Prostate gland (tissue), 2 donors: ENCODE measurements around the gene CASP8.
"Not testable (repeated sequence)": the region's sequence is repeated elsewhere in the genome, so short reads cannot be mapped to it uniquely, and the experiment has no call there.

ENCODE experiments used
- POLR2A ChIP-seq: fragments of 450-650 bp; IDR thresholded peaks from one replicate; pipeline ENCODE4 v1.6.1; 2016; ENCODE audit warnings: antibody characterized with exemption, mild to moderate bottlenecking
- POLR2AphosphoS5 ChIP-seq: sonication (generic); formaldehyde crosslinking; IDR thresholded peaks from one replicate; pipeline ENCODE4 v1.6.1; 2017; ENCODE audit warnings: antibody characterized with exemption
- TF ChIP-seq, protein P1 (sequence below), 4 experiments: fragments of 200-600 bp in 2 of 4; fragments of 450-650 bp in 2 of 4; sonication (generic) in 2 of 4; IDR thresholded peaks; 1 replicate in 3 of 4; 2 replicates in 1 of 4; pipeline ENCODE4 v1.5.1; 2016 to 2019; ENCODE audit warnings: antibody characterized with exemption in 4 of 4, mild to moderate bottlenecking in 2 of 4, moderate library complexity in 2 of 4

- not testable (repeated sequence) for TF ChIP-seq POLR2AphosphoS5, POLR2A
- TF ChIP-seq, protein P1, sequence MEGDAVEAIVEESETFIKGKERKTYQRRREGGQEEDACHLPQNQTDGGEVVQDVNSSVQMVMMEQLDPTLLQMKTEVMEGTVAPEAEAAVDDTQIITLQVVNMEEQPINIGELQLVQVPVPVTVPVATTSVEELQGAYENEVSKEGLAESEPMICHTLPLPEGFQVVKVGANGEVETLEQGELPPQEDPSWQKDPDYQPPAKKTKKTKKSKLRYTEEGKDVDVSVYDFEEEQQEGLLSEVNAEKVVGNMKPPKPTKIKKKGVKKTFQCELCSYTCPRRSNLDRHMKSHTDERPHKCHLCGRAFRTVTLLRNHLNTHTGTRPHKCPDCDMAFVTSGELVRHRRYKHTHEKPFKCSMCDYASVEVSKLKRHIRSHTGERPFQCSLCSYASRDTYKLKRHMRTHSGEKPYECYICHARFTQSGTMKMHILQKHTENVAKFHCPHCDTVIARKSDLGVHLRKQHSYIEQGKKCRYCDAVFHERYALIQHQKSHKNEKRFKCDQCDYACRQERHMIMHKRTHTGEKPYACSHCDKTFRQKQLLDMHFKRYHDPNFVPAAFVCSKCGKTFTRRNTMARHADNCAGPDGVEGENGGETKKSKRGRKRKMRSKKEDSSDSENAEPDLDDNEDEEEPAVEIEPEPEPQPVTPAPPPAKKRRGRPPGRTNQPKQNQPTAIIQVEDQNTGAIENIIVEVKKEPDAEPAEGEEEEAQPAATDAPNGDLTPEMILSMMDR (IDR thresholded peaks at IDR 0.05) = not testable (repeated sequence)
These were observed 21.0 kb upstream of the CASP8 start for GRCh38 chr2:201239167-201239935.
